HCT116 (cell line): Measurements from ENCODE around the gene ADORA1. TPM values are rescaled to one million over a fixed set of nuclear protein-coding genes. Genes with fewer than 3 reads are reported as not detected.

ENCODE experiments used
- ATAC-seq: fragments of 200-7000 bp; cut with Tn5 transposase; 2 replicates; pipeline ENCODE4 v1.9.1; 2020; ENCODE audit warnings: mild to moderate bottlenecking, moderate library complexity
- BruUV-seq: library from RNA; stranded (reverse); fragments of 400-500 nt; replicated peaks from 2 replicates; lab custom pipeline; 2021; lab: Mats Ljungman, UMichigan
- CTCF ChIA-PET: fragments of 300-600 bp; sonication (Branson Sonifier 250); formaldehyde crosslinking; loops from one replicate; lab custom pipeline; 2021; ENCODE audit warnings: antibody characterized with exemption; lab: Charles Lee
- POLR2A ChIA-PET: fragments of 300-600, 350-600 bp; sonication (Branson Sonifier 250); formaldehyde crosslinking; loops from one replicate; lab custom pipeline; 2021; ENCODE audit warnings: antibody characterized with exemption; lab: Charles Lee
- RAD21 ChIA-PET, 2 experiments: fragments of 300-600 bp; sonication (Branson Sonifier 250); formaldehyde crosslinking; loops; one replicate each; lab custom pipeline; 2023; ENCODE audit warnings: low total read pairs in 2 of 2; ENCODE audit not compliant: uncharacterized antibody in 2 of 2, unreplicated experiment in 2 of 2, low non-redundant PET in 1 of 2; lab: Charles Lee
- DNase-seq: peaks from one replicate; pipeline ENCODE4 v3.0.0-alpha.2; 2010; ENCODE audit warnings: low read depth, low spot score
- H2AFZ ChIP-seq: fragments of 200-600 bp; shearing (Covaris generic), sonication (generic); 2 replicates; pipeline ENCODE4 v1.6.1; 2017; ENCODE audit warnings: low read depth, mixed run types, mixed read lengths, antibody characterized with exemption, low read length; ENCODE audit not compliant: poor library complexity, severe bottlenecking
- H3K27ac ChIP-seq: 2 replicates; pipeline ENCODE4 v1.5.1; 2012; ENCODE audit warnings: low read depth, low read length
- H3K27me3 ChIP-seq: fragments of 200-600 bp; sonication (generic); 2 replicates; pipeline ENCODE4 v1.6.1; 2016; ENCODE audit warnings: mixed run types, low read length, mixed read lengths; ENCODE audit not compliant: insufficient read depth
- H3K36me3 ChIP-seq, 2 experiments: fragments of 200-500 bp in 1 of 2; fragments of 200-600 bp in 1 of 2; sonication (Bioruptor generic) in 1 of 2; sonication (generic) in 1 of 2; 2 replicates each; pipeline versions ENCODE4 v1.5.1 to v1.6.1; 2014 to 2016; ENCODE audit warnings: low read length in 2 of 2, inconsistent platforms in 1 of 2, mixed read lengths in 1 of 2, mixed run types in 1 of 2; ENCODE audit not compliant: insufficient read depth in 2 of 2, control insufficient read depth in 1 of 2
- H3K4me1 ChIP-seq, 2 experiments: fragments of 200-600 bp in 1 of 2; sonication (generic) in 1 of 2; 2 replicates each; pipeline versions ENCODE4 v1.5.1 to v1.6.1; 2012 to 2017; ENCODE audit warnings: low read length in 2 of 2, inconsistent platforms in 1 of 2, mild to moderate bottlenecking in 1 of 2, mixed read lengths in 1 of 2, mixed run types in 1 of 2, moderate library complexity in 1 of 2; ENCODE audit not compliant: insufficient read depth in 2 of 2, control insufficient read depth in 1 of 2
- H3K4me2 ChIP-seq: fragments of 200-600 bp; sonication (generic); 2 replicates; pipeline ENCODE4 v1.6.1; 2017; ENCODE audit warnings: mixed run types, low read length, mixed read lengths
- H3K4me3 ChIP-seq, 2 experiments: fragments of 200-600 bp in 1 of 2; sonication (generic) in 1 of 2; replicated peaks in 1 of 2; 2 replicates each; pipeline ENCODE4 v1.5.1; 2011 to 2016; ENCODE audit warnings: low read length in 2 of 2, control low read depth in 1 of 2, low read depth in 1 of 2, mild to moderate bottlenecking in 1 of 2, mixed read lengths in 1 of 2, mixed run types in 1 of 2
- H3K79me2 ChIP-seq: fragments of 200-600 bp; sonication (generic); 2 replicates; pipeline ENCODE4 v1.6.1; 2017; ENCODE audit warnings: mild to moderate bottlenecking, mixed run types, low read length, moderate library complexity, mixed read lengths; ENCODE audit not compliant: insufficient read depth
- H3K9ac ChIP-seq: fragments of 200-600 bp; sonication (generic); 2 replicates; pipeline ENCODE4 v1.6.1; 2016; ENCODE audit warnings: low read length, mixed read lengths
- H3K9me2 ChIP-seq: fragments of 200-600 bp; sonication (generic), shearing (Covaris generic); 2 replicates; pipeline ENCODE4 v1.6.1; 2017; ENCODE audit warnings: mixed run types, mild to moderate bottlenecking, moderate library complexity; ENCODE audit not compliant: insufficient read depth
- H3K9me3 ChIP-seq, 2 experiments: fragments of 200-500 bp in 1 of 2; fragments of 200-600 bp in 1 of 2; sonication (Bioruptor generic) in 1 of 2; sonication (generic) in 1 of 2; 2 replicates each; pipeline ENCODE4 v1.6.1; 2014 to 2017; ENCODE audit warnings: low read length in 2 of 2, mixed read lengths in 2 of 2, inconsistent platforms in 1 of 2, low read depth in 1 of 2, mild to moderate bottlenecking in 1 of 2, mixed run types in 1 of 2, moderate library complexity in 1 of 2; ENCODE audit not compliant: control insufficient read depth in 1 of 2, insufficient read depth in 1 of 2
- H4K20me1 ChIP-seq: fragments of 200-600 bp; sonication (generic), shearing (Covaris generic); 2 replicates; pipeline ENCODE4 v1.6.1; 2017; ENCODE audit warnings: mixed run types, mild to moderate bottlenecking, moderate library complexity; ENCODE audit not compliant: insufficient read depth
- POLR2A ChIP-seq: IDR thresholded peaks from 2 replicates; pipeline ENCODE4 v1.7.0; 2011; ENCODE audit warnings: borderline replicate concordance; ENCODE audit not compliant: insufficient read depth, insufficient read length; ENCODE audit errors: extremely low read depth
- RAD21 ChIP-seq: IDR thresholded peaks from 2 replicates; pipeline ENCODE4 v1.6.1; 2012; ENCODE audit warnings: low read depth, mild to moderate bottlenecking
- SIN3A ChIP-seq: IDR thresholded peaks from 2 replicates; pipeline ENCODE4 v1.6.1; 2012; ENCODE audit warnings: low read depth
- SP1 ChIP-seq: IDR thresholded peaks from 2 replicates; pipeline ENCODE4 v1.6.1; 2012; ENCODE audit warnings: low read depth
- TCF7L2 ChIP-seq: IDR thresholded peaks from 2 replicates; pipeline ENCODE4 v1.7.0; 2011; ENCODE audit warnings: borderline replicate concordance, inconsistent platforms; ENCODE audit not compliant: insufficient read depth, insufficient read length; ENCODE audit errors: extremely low read depth
- intact Hi-C: fragments of 100-400 bp; cut with micrococcal nuclease; formaldehyde crosslinking; loops from 2 replicates; pipeline ENCODE4 v1.10.0; 2022
- total RNA-seq: library from RNA; stranded (reverse); gene quantifications from one replicate; pipeline ENCODE4 v1.2.1, GENCODE V29; 2021; ENCODE audit not compliant: unreplicated experiment
- TF ChIP-seq, protein P1 (sequence below), 3 experiments: fragments of 200-600 bp in 1 of 3; sonication (generic) in 1 of 3; IDR thresholded peaks in 2 of 3; conservative IDR thresholded peaks in 1 of 3; 2 replicates each; pipeline ENCODE4 v1.5.1; 2012 to 2017; ENCODE audit warnings: low read depth in 2 of 3, low read length in 2 of 3, antibody characterized with exemption in 1 of 3, borderline replicate concordance in 1 of 3, control low read depth in 1 of 3, mild to moderate bottlenecking in 1 of 3, mixed read lengths in 1 of 3, mixed run types in 1 of 3, moderate library complexity in 1 of 3; ENCODE audit not compliant: insufficient read depth in 1 of 3

ADORA1 gene
- total RNA-seq, 1 experiment from 2014 or later, result 2.8 TPM

DNA sequence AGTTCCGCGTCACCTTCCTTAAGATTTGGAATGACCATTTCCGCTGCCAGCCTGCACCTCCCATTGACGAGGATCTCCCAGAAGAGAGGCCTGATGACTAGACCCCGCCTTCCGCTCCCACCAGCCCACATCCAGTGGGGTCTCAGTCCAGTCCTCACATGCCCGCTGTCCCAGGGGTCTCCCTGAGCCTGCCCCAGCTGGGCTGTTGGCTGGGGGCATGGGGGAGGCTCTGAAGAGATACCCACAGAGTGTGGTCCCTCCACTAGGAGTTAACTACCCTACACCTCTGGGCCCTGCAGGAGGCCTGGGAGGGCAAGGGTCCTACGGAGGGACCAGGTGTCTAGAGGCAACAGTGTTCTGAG lies 38.3 kb downstream of the ADORA1 start:
- ChIA-PET RAD21 (interaction anchor here (1.1 to 1.5 kb wide), 4 partner anchors 42 to 50 kb away, joined by 3 to 13 read pairs (median 4); no protein-coding TSS in a partner anchor), CTCF (interaction anchor here (1.0 to 1.1 kb wide), 3 partner anchors 40 to 126 kb away, joined by 4 to 12 read pairs (median 6); no protein-coding TSS in a partner anchor), POLR2A (no interaction called here)
- Histone ChIP-seq H3K27me3 (no peaks in the 10 kb centered on the region), H3K4me3 (no peak overlapping the region), H3K4me1 (peaks cover 5 to 26% of the 10 kb centered on the region in 2 experiments; a peak in 3 of 4 replicates), H3K27ac (no peak overlapping the region), H3K4me2 (no peak overlapping the region), H3K79me2 (no peaks in the 10 kb centered on the region), H3K9ac (no peak overlapping the region), H4K20me1 (no peaks in the 10 kb centered on the region), H3K9me3 (no peaks in the 10 kb centered on the region), H3K36me3 (no peaks in the 10 kb centered on the region), H3K9me2 (no peaks in the 10 kb centered on the region), H2AFZ (no peak overlapping the region)
- no peak for DNase-seq
- TF ChIP-seq SIN3A, result no peak
- intact Hi-C loops, result loop anchor here (1.0 kb wide), 1 partner anchor 51 kb away; no protein-coding TSS in a partner anchor
- no TSS peak for BruUV-seq
- no peak for ATAC-seq

DNA sequence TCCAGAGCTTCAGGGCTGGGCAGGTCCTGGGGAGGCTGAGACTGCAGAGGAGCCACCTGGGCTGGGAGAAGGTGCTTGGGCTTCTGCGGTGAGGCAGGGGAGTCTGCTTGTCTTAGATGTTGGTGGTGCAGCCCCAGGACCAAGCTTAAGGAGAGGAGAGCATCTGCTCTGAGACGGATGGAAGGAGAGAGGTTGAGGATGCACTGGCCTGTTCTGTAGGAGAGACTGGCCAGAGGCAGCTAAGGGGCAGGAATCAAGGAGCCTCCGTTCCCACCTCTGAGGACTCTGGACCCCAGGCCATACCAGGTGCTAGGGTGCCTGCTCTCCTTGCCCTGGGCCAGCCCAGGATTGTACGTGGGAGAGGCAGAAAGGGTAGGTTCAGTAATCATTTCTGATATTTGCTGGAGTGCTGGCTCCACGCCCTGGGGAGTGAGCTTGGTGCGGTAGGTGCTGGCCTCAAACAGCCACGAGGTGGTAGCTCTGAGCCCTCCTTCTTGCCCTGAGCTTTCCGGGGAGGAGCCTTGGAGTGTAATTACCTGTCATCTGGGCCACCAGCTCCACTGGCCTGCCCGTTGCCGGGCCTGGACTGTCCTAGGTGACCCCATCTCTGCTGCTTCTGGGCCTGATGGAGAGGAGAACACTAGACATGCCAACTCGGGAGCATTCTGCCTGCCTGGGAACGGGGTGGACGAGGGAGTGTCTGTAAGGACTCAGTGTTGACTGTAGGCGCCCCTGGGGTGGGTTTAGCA lies 38.8 kb downstream of the ADORA1 start:
- Histone ChIP-seq H3K9me2 (no peaks in the 10 kb centered on the region), H3K79me2 (no peaks in the 10 kb centered on the region), H3K27ac (no peak overlapping the region), H3K9me3 (no peaks in the 10 kb centered on the region), H4K20me1 (no peaks in the 10 kb centered on the region), H3K4me2 (peak overlapping the region; percentile 17; the same call in 1 of the 2 replicates)
- no TSS peak for BruUV-seq
- ChIA-PET CTCF (interaction anchor here (0.9 to 1.4 kb wide), 8 partner anchors 10 to 127 kb away, joined by 3 to 12 read pairs (median 4); partner anchors contain the start of gene MYBPH), RAD21 (interaction anchor here (1.0 to 1.5 kb wide), 6 partner anchors 39 to 127 kb away, joined by 3 to 13 read pairs (median 4); partner anchors contain the start of gene ADORA1 (in 1 of the 2))
- intact Hi-C loops, result loop anchor here (1.0 kb wide), 1 partner anchor 50 kb away; no protein-coding TSS in a partner anchor
- no peak for DNase-seq
- TF ChIP-seq SP1, result no peak
- no peak for TF ChIP-seq POLR2A
- peak; percentile 62 for TF ChIP-seq RAD21
- TF ChIP-seq, protein P1, sequence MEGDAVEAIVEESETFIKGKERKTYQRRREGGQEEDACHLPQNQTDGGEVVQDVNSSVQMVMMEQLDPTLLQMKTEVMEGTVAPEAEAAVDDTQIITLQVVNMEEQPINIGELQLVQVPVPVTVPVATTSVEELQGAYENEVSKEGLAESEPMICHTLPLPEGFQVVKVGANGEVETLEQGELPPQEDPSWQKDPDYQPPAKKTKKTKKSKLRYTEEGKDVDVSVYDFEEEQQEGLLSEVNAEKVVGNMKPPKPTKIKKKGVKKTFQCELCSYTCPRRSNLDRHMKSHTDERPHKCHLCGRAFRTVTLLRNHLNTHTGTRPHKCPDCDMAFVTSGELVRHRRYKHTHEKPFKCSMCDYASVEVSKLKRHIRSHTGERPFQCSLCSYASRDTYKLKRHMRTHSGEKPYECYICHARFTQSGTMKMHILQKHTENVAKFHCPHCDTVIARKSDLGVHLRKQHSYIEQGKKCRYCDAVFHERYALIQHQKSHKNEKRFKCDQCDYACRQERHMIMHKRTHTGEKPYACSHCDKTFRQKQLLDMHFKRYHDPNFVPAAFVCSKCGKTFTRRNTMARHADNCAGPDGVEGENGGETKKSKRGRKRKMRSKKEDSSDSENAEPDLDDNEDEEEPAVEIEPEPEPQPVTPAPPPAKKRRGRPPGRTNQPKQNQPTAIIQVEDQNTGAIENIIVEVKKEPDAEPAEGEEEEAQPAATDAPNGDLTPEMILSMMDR (IDR thresholded peaks at IDR 0.05 in 2 of 3, conservative IDR thresholded peaks at IDR 0.05 in 1 of 3; ENCODE audit: borderline replicate concordance in 1 of 3, insufficient read depth in 1 of 3, low read depth in 2 of 3, low read length in 2 of 3), result peak; percentile 44 to 64 (median 56)
- no peak for TF ChIP-seq TCF7L2
- TF ChIP-seq, all 23 proteins: peak for 2
- Histone ChIP-seq H3K4me3 (no peak overlapping the region), H3K9ac (no peak overlapping the region), H3K27me3 (no peaks in the 10 kb centered on the region), H3K4me1 (peaks cover 2 to 26% of the 10 kb centered on the region in 2 experiments; a peak in 3 of 4 replicates), H2AFZ (no peak overlapping the region), H3K36me3 (no peaks in the 10 kb centered on the region)
- peak; percentile 97 for ATAC-seq
- POLR2A ChIA-PET, result no interaction called here
